Glomerular visceral epithelial cell (primary cell): ENCODE measurements around the gene MYO5A.
"Not testable (repeated sequence)": the region's sequence is repeated elsewhere in the genome, so short reads cannot be mapped to it uniquely, and the experiment has no call there.

Source experiments
- DNase-seq: peaks from one replicate; pipeline ENCODE4 v3.0.0-alpha.2; 2016; ENCODE audit errors: extremely low spot score

The MYO5A gene

GRCh38 chr15:52419494-52419893 is 109.2 kb downstream of the MYO5A start:
- DNase-seq = no peak

GRCh38 chr15:52417957-52418356 is 110.7 kb downstream of the MYO5A start:
- DNase-seq = no peak

- no peak for DNase-seq
These were observed 111.2 kb downstream of the MYO5A start for GRCh38 chr15:52417521-52417920.

DNA sequence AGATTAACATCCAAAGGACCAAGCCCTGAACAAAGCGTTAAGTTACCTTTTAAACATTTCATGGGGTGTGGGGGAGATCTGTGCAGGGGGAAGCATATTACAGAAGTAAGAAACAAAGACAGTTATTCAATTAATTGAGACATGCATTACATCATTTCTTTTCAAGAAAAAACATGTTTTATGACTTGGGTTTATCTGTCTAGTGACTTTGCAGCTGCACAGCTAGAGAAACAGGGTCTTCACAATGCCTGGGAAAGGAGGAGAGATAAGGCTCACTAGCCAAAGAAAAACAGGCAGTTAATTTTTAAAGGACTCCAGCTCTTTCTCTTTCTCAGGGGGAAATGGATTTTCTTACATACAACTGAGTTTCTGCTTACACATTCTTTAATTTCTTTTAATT is 112.1 kb downstream of the MYO5A start:
- not testable (repeated sequence) for DNase-seq

DNA sequence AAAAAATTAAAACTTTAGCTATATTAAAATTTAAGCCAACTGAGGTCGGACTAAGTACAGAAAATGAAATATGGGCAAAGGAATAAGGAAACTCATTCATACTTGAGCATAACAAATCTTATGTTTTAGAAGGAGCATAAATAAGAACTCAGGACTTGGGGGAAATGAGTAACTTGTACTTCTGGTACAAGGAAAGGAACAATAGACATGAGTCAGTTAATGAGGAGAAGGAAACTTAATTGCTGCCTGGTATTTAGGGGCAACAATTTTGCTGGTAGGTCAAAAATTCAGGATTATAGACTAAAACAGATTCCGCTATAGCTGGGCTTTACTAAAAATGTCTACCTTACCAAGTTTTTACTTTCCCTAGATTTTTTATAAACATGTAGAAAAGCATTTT is 113.1 kb downstream of the MYO5A start:
- no peak for DNase-seq

DNA sequence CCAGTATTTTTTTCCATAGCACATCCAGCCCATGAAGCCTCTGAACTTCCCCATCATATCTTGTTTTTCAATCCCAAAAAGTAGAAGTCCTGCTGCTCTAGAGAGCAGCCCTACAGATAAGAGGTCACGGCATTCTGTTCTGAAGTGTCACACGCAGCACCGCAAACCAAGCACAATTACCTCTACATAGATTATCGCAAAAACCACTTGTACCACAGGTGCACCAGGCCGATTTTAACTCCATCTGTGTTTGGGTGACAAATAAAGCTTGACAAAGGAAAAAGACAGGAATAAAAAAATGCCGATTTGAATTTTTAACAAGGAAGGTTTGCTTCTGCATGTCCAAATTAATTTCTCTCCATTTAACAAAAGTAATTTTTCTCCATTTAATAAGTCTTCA is 113.7 kb downstream of the MYO5A start:
- DNase-seq = no peak

DNA sequence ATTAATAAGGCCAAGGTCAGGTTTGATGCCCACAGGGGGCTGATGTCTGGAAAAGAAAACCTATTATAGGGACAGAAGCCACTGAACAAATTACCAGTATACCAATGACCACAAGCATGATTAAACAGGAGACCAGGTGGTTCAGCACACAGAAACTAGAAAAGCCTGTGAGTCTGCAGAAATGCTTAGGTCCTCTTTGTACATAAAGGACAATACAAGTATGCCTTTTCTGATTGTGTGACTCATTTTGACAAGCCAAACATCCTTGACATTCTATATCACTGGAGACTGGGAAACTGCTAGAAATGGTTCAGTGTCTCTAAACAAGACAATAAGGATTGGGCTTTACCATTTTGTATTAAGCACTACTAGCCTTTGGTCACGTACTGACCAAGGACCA is 119.9 kb downstream of the MYO5A start:
- no peak for DNase-seq

DNA sequence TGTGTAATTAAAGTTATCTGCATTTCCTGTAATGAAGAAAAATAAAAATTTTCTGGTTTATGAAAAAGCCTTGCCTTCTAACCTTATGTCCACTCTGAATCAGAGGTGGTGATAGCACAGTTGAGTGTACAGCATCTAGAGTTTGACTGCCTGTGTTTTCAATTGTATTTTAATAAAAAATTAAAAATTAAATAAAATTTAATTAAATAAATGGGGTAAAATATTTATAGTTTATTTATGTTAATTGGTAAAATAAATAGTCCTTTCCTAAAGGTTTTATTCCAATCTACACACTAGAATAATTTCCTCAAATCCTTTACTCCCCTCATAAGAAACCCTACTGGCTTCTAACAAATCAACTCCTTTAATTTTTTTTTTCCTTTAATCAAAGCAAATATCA is 121.3 kb downstream of the MYO5A start:
- DNase-seq = no peak

GRCh38 chr15:52406601-52407000 is 122.1 kb downstream of the MYO5A start:
- DNase-seq = no peak

DNA sequence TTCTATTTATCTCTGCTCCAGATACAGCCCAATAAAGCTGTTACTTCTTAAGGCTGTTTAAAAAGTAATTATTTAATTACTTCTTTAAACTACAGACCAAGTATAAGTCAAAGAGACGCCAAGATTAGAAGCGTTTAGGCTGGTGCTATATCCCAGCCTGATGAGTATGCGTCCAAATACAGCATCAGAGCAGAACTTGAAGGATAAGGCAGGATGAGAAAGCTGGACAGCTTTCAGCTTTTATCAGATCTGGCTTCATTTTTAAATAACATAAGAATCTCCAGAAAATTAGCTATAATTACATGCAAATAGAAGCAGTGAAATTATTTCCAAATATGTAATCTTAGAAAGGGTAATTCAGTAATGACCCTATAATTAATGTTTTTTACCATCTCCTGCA is 122.8 kb downstream of the MYO5A start:
- no peak for DNase-seq

DNA sequence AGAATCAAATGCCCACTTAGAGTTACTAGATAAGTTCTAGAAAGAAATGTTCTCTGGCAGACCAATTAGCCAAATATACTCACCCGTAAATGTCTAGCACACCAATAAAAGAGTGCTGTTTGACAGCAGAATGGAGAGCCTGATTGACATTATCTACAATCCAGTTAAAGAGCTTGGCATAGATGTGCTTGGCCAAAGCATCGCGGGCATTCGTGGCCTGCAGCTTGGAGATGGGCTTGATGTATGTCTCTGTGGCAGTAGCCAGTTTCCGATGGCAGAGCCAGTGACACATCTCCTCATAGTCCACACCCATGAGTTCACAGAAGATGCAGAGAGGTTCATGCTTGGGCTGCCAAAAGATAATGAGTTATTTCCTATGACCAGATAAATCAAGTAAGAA is 131.6 kb downstream of the MYO5A start:
- DNase-seq = no peak

DNA sequence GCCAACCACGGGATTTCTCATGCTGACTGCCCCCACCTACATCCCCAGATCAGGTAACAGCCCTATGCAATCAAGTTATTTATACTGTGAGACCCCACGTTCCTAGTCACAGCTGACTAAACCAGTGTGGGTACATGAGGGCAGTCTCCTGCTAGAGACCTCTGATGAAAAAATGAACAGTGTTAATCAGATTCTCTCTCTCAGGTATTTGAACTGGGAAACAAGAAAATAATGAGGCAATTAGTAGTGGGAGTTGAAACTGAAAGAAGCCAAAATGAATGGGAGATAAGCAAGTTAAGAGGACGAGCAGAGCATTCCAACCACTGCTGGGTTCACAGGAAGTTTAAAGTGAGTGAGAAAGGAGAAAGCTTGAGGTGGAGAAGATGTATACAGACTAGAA is 134.6 kb downstream of the MYO5A start:
- DNase-seq = no peak

- no peak for DNase-seq
These were observed 136.5 kb downstream of the MYO5A start for GRCh38 chr15:52392008-52392687.

DNA sequence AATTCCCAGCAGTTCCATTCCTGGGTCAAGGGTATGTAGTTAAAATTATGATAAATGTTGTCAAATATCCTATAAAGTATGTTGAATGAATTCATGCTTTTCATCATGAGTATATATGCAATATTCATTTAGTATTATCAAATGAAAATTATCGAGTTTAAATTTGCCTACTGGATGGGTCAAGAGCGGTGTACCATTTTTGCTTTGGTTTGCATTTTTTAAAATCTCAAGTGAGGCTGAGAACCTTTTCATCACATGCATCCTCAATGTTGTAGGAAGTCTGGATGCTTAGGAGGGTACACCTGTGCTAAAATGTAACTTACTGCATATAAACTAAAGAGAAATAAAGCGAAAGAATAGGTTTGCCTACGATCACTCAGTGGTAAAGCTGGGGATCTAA is 137.6 kb downstream of the MYO5A start:
- DNase-seq = no peak

GRCh38 chr15:52385670-52386069 is 143.0 kb downstream of the MYO5A start:
- DNase-seq = no peak

- DNase-seq = no peak
These were observed 145.5 kb downstream of the MYO5A start for GRCh38 chr15:52383100-52383588.

GRCh38 chr15:52382647-52383046 is 146.0 kb downstream of the MYO5A start:
- DNase-seq = no peak

DNA sequence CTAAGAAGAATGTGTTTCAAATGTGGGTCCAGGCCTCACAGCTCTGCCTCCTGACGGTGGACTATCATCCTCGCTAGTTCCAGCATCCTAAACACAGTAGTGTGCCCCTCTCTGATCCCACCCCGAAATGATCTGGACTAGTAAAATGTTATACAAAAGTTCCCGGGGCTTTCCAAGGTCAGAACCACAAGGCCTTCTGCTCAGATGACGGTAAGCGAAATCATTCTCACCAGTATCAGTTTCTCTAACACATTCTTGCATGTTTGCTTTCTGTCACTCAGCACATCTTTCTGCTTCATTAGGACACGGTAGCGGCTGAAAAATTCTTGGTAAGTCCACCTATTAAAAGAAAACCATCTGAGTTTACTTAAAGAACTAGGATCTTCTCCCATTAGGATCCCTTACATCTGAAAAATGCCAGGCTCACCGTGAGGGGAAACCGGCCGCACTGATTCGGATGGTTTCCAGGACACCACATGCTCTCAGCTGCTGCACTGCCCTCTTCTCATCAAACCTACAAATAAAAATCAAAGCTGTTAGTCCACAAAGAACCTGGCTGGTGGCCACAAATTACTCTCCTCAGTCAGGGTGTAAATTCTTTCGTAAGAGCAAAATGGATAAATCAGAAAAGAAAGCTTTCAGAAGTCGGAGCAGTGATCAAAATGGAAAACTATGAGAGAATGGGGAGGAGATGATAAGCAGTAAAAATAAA is 149.1 kb downstream of the MYO5A start:
- no peak for DNase-seq

DNA sequence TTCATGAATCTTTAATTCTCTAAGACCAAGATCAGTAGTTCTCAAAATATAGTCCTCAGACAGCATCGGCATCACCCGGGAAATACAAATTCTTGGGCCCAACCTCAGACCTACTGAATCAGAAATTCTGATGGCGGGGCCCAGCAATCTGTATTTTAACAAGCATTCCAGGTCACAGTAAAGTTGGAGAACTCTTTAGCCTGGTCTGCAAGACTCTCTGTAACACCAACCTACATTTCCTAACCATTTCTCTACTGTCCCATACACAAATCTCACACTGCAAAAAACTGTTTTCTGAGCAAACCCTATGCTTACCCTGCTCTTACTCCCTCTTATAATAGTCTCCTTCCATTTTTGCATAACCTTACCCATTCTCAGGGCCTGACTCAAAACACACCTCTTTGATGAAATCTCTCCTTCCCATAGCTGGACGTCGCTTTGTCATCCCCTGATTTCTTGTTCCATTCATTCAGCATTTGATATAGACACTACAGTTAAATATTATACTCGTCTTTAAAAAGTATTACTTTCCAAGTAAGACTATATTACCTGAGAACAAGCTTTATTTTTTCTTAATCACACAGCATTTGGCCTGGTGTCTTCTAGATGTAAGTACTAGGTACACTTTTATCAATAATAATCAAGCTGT is 149.8 kb downstream of the MYO5A start:
- DNase-seq = no peak

GRCh38 chr15:52370010-52370409 is 158.7 kb downstream of the MYO5A start:
- DNase-seq = no peak

DNA sequence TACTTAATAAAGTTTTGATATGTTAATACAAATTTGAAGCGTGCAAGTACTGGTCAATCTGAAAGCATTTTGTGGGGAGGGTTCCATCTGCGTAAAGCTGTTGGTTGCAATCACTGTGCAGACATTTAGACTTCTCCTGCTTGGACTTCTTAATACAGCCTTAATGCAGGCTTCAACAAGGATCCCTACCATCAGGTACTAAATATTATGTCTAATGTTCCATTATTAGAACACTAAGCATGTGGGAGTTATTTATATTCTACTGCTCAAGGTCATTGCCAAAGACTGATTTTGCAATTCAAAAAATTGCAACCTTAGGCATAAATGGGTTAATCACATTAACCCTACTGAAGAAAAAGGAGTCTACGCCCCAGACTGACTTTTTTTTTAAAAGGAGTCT is 159.2 kb downstream of the MYO5A start:
- DNase-seq = no peak

DNA sequence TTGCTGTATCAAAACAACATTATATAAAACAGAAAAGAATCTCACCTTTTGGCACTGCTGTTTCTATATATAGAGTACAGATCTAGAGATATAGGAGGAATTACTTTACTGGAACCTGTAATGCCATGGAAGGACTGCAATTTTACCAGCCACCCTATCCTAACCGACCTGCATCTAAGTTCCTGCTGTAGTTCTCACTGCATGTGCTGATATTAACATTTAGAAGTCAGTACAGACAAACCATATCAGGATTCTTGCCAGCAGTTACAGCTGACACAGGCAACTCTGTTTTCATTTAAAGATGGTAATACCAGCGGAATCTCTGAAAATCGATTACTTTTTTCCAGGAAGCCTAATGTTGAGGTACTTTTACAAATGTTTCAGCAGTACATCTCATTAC is 159.7 kb downstream of the MYO5A start:
- no peak for DNase-seq

DNA sequence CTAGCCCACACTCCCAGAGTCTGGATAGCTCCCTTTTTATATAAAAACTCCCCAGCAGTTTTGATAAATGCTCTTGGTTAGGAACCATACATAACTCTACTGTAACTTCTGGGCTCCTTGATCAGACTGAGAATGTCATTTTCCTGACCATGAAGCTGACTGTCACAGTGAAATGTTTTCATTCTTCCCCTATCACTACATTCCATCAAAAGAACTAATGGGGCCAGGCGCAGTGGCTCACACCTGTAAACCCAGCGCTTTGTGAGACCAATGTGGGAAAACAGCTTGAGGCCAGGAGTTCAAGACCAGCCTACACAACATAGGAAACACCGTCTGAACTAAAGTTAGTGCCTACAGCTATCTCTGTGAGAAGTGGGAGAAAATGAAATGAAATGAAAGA is 160.3 kb downstream of the MYO5A start:
- DNase-seq = no peak
